K562 (cell line): ENCODE measurements around the gene TEP1. TPM values are rescaled to one million over a fixed set of nuclear protein-coding genes. Genes with fewer than 3 reads are reported as not detected.

Experiments
- BRD9 ChIP-seq: fragments of 450-650 bp; IDR thresholded peaks from 2 replicates; pipeline ENCODE4 v1.6.1; 2018; ENCODE audit warnings: low read depth; ENCODE audit not compliant: partially characterized antibody
- CREM ChIP-seq: IDR thresholded peaks from 2 replicates; pipeline ENCODE4 v1.6.1; 2014; ENCODE audit warnings: antibody characterized with exemption, low read depth
- E2F3 ChIP-seq: fragments of 250-450 bp; sonication (Bioruptor Pico); IDR thresholded peaks from 2 replicates; pipeline ENCODE4 v1.4.0; 2020; ENCODE audit warnings: mild to moderate bottlenecking
- FOXM1 ChIP-seq, 2 experiments: fragments of 450-650 bp in 1 of 2; sonication (generic) in 1 of 2; formaldehyde crosslinking in 1 of 2; IDR thresholded peaks; 2 replicates each; pipeline versions ENCODE4 v1.6.1 to v1.9.0; 2017 to 2022; ENCODE audit warnings: low read depth in 2 of 2, mild to moderate bottlenecking in 2 of 2, missing genetic modification reagents in 1 of 2, moderate library complexity in 1 of 2
- JUN ChIP-seq, 2 experiments: sonication (generic) in 1 of 2; formaldehyde crosslinking in 1 of 2; IDR thresholded peaks; 2 replicates each; pipeline versions ENCODE4 v1.6.1 to v1.8.0; 2012 to 2022; ENCODE audit warnings: borderline replicate concordance in 2 of 2, mild to moderate bottlenecking in 2 of 2, improper control_type of control experiment in 1 of 2, low read depth in 1 of 2, low read length in 1 of 2, missing genetic modification reagents in 1 of 2
- KDM4B ChIP-seq, 2 experiments: fragments of 450-650 bp in 1 of 2; sonication (generic) in 1 of 2; IDR thresholded peaks; 2 replicates each; pipeline ENCODE4 v1.6.1; 2016 to 2017; ENCODE audit warnings: borderline replicate concordance in 2 of 2, antibody characterized with exemption in 1 of 2, low read depth in 1 of 2, mild to moderate bottlenecking in 1 of 2
- MCM5 ChIP-seq: fragments of 450-650 bp; IDR thresholded peaks from 2 replicates; pipeline ENCODE4 v1.6.1; 2016; ENCODE audit warnings: low read depth
- NCOR1 ChIP-seq: fragments of 450-650 bp; IDR thresholded peaks from 2 replicates; pipeline ENCODE4 v1.6.1; 2016; ENCODE audit warnings: mild to moderate bottlenecking, moderate library complexity
- STAG1 ChIP-seq: sonication (generic); formaldehyde crosslinking; IDR thresholded peaks from 2 replicates; pipeline ENCODE4 v1.5.0; 2020; ENCODE audit warnings: missing genetic modification reagents, borderline replicate concordance
- ZFPM2 ChIP-seq: fragments of 250-450 bp; sonication (Bioruptor Pico); IDR thresholded peaks from 2 replicates; pipeline ENCODE4 v1.5.1; 2022; ENCODE audit warnings: mild to moderate bottlenecking
- ZKSCAN3 ChIP-seq: fragments of 250-450 bp; sonication (Bioruptor Pico); IDR thresholded peaks from 2 replicates; pipeline ENCODE4 v1.4.0; 2020
- ZNF785 ChIP-seq: fragments of 250-450 bp; sonication (Bioruptor Pico); IDR thresholded peaks from 2 replicates; pipeline ENCODE4 v1.4.0; 2020; ENCODE audit warnings: mild to moderate bottlenecking
- polyA plus RNA-seq, 8 experiments: library from polyadenylated mRNA; depleted of rRNA in 4 of 8; stranded (reverse) in 5 of 8; unstranded in 3 of 8; fragments of >200 nt; fragmentation: Nextera tagmentation in 2 of 8; fragmentation: Illumina TruSeq in 1 of 8; extraction: Ambion mirVana in 2 of 8; extraction: Trizol in 1 of 8; gene quantifications; 2 replicates each; pipeline versions ENCODE4 v1.2.1 to v1.2.3, GENCODE V29; 2011 to 2014; ENCODE audit warnings: inconsistent platforms in 1 of 8, missing spikeins in 1 of 8
- total RNA-seq, 7 experiments: library from RNA; depleted of rRNA in 6 of 7; stranded (reverse); fragments of >200 nt in 6 of 7; fragmentation: Illumina TruSeq in 2 of 7; extraction: Trizol in 2 of 7; gene quantifications; 2 replicates each; pipeline versions ENCODE4 v1.2.1 to v1.2.3, GENCODE V29; 2011 to 2021; ENCODE audit warnings: low replicate concordance in 1 of 7
- TF ChIP-seq, protein P1 (sequence below): fragments of 200-400 bp; formaldehyde crosslinking; IDR thresholded peaks from 2 replicates; pipeline ENCODE4 v1.6.1; 2017; ENCODE audit warnings: mild to moderate bottlenecking, low read depth, low read length, moderate library complexity
- TF ChIP-seq, protein P2 (sequence below), 2 experiments: IDR thresholded peaks; 2 replicates each; pipeline ENCODE4 v1.6.1; 2012; ENCODE audit warnings: improper control_type of control experiment in 2 of 2, low read depth in 2 of 2, low read length in 2 of 2, borderline replicate concordance in 1 of 2
- TF ChIP-seq, protein P3 (sequence below): fragments of 250-450 bp; sonication (Bioruptor Pico); IDR thresholded peaks from 2 replicates; pipeline ENCODE4 v1.4.0; 2020; ENCODE audit warnings: mild to moderate bottlenecking
- TF ChIP-seq, protein P4 (sequence below): fragments of 250-450 bp; sonication (Bioruptor Pico); IDR thresholded peaks from 2 replicates; pipeline ENCODE4 v1.5.0; 2022; ENCODE audit warnings: mild to moderate bottlenecking
- TF ChIP-seq, protein P5 (sequence below), 2 experiments: fragments of 450-650 bp in 1 of 2; sonication (generic) in 1 of 2; formaldehyde crosslinking; conservative IDR thresholded peaks; 2 replicates each; pipeline versions ENCODE4 v1.4.0 to v1.8.1; 2020 to 2022; ENCODE audit warnings: mild to moderate bottlenecking in 1 of 2, missing genetic modification reagents in 1 of 2

The TEP1 gene
- total and polyA plus RNA-seq, 9 of the 15 experiments (the other 6 are each of a cell fraction or from before 2014, with no cell fraction given) = 1.0 to 12.2 (median 7.1) TPM

DNA sequence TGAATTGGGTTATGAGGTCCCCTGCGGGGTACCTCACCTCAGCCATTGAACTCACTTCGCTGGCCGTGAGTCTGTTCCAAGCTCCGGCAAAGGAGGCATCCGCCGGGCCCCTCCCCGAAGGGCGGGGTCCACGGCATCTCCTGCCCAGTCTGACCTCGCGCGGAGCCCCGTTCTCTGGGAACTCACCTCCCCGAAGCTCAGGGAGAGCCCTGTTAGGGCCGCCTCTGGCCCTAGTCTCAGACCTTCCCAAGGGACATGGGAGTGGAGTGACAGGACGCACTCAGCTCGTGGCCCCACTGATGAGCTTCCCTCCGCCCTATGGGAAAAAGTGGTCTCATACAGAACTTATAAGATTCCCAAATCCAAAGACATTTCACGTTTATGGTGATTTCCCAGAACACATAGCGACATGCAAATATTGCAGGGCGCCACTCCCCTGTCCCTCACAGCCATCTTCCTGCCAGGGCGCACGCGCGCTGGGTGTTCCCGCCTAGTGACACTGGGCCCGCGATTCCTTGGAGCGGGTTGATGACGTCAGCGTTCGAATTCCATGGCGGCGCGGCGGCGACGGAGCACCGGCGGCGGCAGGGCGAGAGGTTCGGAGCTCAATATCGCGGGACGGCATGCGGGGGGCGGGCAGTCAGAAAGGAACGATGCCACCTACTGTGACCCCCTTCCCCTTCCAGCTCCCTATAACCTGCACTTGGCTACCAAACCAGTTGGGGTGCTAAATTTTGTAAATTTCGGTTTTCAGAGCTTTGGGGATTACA lies 70.0 kb downstream of the TEP1 start, which contains the start of gene PARP2 (continued):
- TF ChIP-seq, protein P1, sequence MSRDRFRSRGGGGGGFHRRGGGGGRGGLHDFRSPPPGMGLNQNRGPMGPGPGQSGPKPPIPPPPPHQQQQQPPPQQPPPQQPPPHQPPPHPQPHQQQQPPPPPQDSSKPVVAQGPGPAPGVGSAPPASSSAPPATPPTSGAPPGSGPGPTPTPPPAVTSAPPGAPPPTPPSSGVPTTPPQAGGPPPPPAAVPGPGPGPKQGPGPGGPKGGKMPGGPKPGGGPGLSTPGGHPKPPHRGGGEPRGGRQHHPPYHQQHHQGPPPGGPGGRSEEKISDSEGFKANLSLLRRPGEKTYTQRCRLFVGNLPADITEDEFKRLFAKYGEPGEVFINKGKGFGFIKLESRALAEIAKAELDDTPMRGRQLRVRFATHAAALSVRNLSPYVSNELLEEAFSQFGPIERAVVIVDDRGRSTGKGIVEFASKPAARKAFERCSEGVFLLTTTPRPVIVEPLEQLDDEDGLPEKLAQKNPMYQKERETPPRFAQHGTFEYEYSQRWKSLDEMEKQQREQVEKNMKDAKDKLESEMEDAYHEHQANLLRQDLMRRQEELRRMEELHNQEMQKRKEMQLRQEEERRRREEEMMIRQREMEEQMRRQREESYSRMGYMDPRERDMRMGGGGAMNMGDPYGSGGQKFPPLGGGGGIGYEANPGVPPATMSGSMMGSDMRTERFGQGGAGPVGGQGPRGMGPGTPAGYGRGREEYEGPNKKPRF = no peak
- TF ChIP-seq JUN (IDR thresholded peaks at IDR 0.05; ENCODE audit: borderline replicate concordance, low read depth, low read length) = peak; percentile 72; the same call in 1 of the 2 replicates
- no peak for TF ChIP-seq JUN (CRISPR knock-in tag; IDR thresholded peaks at IDR 0.05; ENCODE audit: borderline replicate concordance)
- TF ChIP-seq, protein P2, sequence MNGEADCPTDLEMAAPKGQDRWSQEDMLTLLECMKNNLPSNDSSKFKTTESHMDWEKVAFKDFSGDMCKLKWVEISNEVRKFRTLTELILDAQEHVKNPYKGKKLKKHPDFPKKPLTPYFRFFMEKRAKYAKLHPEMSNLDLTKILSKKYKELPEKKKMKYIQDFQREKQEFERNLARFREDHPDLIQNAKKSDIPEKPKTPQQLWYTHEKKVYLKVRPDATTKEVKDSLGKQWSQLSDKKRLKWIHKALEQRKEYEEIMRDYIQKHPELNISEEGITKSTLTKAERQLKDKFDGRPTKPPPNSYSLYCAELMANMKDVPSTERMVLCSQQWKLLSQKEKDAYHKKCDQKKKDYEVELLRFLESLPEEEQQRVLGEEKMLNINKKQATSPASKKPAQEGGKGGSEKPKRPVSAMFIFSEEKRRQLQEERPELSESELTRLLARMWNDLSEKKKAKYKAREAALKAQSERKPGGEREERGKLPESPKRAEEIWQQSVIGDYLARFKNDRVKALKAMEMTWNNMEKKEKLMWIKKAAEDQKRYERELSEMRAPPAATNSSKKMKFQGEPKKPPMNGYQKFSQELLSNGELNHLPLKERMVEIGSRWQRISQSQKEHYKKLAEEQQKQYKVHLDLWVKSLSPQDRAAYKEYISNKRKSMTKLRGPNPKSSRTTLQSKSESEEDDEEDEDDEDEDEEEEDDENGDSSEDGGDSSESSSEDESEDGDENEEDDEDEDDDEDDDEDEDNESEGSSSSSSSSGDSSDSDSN (IDR thresholded peaks at IDR 0.05; ENCODE audit: borderline replicate concordance in 1 of 2, low read depth in 2 of 2, low read length in 2 of 2) = peak in 1 of 2 experiments; percentile 94; a peak in 2 of 4 replicates
- no peak for TF ChIP-seq ZKSCAN3 (CRISPR knock-in tag)
- TF ChIP-seq CREM = peak; percentile 99
- no peak for TF ChIP-seq BRD9
- TF ChIP-seq ZFPM2 (CRISPR knock-in tag) = no peak
- peak; percentile 71; the same call in 1 of the 2 replicates for TF ChIP-seq E2F3 (CRISPR knock-in tag)
- peak in 1 of 2 experiments; percentile 84; a peak in 1 of 4 replicates for TF ChIP-seq KDM4B (IDR thresholded peaks at IDR 0.05; ENCODE audit: borderline replicate concordance in 2 of 2, low read depth in 1 of 2)
- TF ChIP-seq STAG1 (CRISPR knock-in tag) = no peak
- TF ChIP-seq ZNF785 (CRISPR knock-in tag) = no peak
- no peak for TF ChIP-seq MCM5
- no peak for TF ChIP-seq FOXM1 (IDR thresholded peaks at IDR 0.05; ENCODE audit: low read depth)
- no peak for TF ChIP-seq FOXM1 (CRISPR knock-in tag; IDR thresholded peaks at IDR 0.05; ENCODE audit: low read depth)
- TF ChIP-seq, protein P3, sequence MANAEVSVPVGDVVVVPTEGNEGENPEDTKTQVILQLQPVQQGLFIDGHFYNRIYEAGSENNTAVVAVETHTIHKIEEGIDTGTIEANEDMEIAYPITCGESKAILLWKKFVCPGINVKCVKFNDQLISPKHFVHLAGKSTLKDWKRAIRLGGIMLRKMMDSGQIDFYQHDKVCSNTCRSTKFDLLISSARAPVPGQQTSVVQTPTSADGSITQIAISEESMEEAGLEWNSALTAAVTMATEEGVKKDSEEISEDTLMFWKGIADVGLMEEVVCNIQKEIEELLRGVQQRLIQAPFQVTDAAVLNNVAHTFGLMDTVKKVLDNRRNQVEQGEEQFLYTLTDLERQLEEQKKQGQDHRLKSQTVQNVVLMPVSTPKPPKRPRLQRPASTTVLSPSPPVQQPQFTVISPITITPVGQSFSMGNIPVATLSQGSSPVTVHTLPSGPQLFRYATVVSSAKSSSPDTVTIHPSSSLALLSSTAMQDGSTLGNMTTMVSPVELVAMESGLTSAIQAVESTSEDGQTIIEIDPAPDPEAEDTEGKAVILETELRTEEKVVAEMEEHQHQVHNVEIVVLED = peak; percentile 44; the same call in 1 of the 2 replicates
- TF ChIP-seq, protein P4, sequence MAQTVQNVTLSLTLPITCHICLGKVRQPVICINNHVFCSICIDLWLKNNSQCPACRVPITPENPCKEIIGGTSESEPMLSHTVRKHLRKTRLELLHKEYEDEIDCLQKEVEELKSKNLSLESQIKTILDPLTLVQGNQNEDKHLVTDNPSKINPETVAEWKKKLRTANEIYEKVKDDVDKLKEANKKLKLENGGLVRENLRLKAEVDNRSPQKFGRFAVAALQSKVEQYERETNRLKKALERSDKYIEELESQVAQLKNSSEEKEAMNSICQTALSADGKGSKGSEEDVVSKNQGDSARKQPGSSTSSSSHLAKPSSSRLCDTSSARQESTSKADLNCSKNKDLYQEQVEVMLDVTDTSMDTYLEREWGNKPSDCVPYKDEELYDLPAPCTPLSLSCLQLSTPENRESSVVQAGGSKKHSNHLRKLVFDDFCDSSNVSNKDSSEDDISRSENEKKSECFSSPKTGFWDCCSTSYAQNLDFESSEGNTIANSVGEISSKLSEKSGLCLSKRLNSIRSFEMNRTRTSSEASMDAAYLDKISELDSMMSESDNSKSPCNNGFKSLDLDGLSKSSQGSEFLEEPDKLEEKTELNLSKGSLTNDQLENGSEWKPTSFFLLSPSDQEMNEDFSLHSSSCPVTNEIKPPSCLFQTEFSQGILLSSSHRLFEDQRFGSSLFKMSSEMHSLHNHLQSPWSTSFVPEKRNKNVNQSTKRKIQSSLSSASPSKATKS (CRISPR knock-in tag) = no peak
- TF ChIP-seq, protein P5, sequence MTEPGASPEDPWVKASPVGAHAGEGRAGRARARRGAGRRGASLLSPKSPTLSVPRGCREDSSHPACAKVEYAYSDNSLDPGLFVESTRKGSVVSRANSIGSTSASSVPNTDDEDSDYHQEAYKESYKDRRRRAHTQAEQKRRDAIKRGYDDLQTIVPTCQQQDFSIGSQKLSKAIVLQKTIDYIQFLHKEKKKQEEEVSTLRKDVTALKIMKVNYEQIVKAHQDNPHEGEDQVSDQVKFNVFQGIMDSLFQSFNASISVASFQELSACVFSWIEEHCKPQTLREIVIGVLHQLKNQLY (CRISPR knock-in tag; conservative IDR thresholded peaks at IDR 0.05) = no peak
- peak; percentile 48 for TF ChIP-seq NCOR1
